Fibroblast of mammary gland (primary cell): ENCODE measurements around the gene GABBR1.
A peak's percentile ranks its signal among the peaks of the same experiment; 100 is the strongest.

Experiments
- DNase-seq: peaks from one replicate; pipeline ENCODE4 v3.0.0-alpha.2; 2010; ENCODE audit warnings: low read depth
- H3K4me3 ChIP-seq: 2 replicates; pipeline ENCODE4 v1.5.1; 2011; ENCODE audit warnings: low read depth, mild to moderate bottlenecking, low read length, moderate library complexity; ENCODE audit not compliant: control insufficient read depth
- CTCF ChIP-seq: conservative IDR thresholded peaks from 2 replicates; pipeline ENCODE4 v1.5.1; 2011; ENCODE audit warnings: low read depth, low read length, inconsistent platforms; ENCODE audit not compliant: control insufficient read depth, insufficient read depth

The GABBR1 gene

GRCh38 chr6:29517728-29518440 is 115.1 kb downstream of the GABBR1 start:
- DNase-seq = no peak
- H3K4me3 ChIP-seq = no peak overlapping the region
- no peak for TF ChIP-seq CTCF

- H3K4me3 ChIP-seq = no peak overlapping the region
- DNase-seq = no peak
- TF ChIP-seq CTCF = no peak
Measured at GRCh38 chr6:29517245-29517644, 115.7 kb downstream of the GABBR1 start.

GRCh38 chr6:29516108-29516507 is 116.9 kb downstream of the GABBR1 start:
- peak; percentile 73 for DNase-seq
- no peak overlapping the region for H3K4me3 ChIP-seq
- no peak for TF ChIP-seq CTCF

GRCh38 chr6:29510746-29511300 is 122.2 kb downstream of the GABBR1 start:
- no peak for DNase-seq
- TF ChIP-seq CTCF = no peak
- no peak overlapping the region for H3K4me3 ChIP-seq

- DNase-seq = no peak
- no peak for TF ChIP-seq CTCF
Measured at GRCh38 chr6:29510202-29510601, 122.8 kb downstream of the GABBR1 start.

More at GRCh38 chr6:29510202-29510601, 122.8 kb downstream of the GABBR1 start:
- H3K4me3 ChIP-seq = no peak overlapping the region
